Ovary (tissue), 9 donors: ENCODE measurements around the gene TBC1D2. TPM values are rescaled to one million over a fixed set of nuclear protein-coding genes. Genes with fewer than 3 reads are reported as not detected.

ENCODE experiments used
- DNase-seq, 5 donors: peaks; one replicate each; pipeline ENCODE4 v3.0.0-alpha.2; 2019 to 2020
- H3K27ac ChIP-seq, 2 donors: fragments of 200-600 bp; one replicate each; pipeline versions ENCODE4 v1.5.1 to v1.8.0; 2019 to 2022
- H3K27me3 ChIP-seq: fragments of 200-600 bp; one replicate; pipeline ENCODE4 v1.8.0; 2022
- H3K36me3 ChIP-seq: fragments of 200-600 bp; sonication (generic); one replicate; pipeline ENCODE4 v1.5.1; 2019
- H3K4me1 ChIP-seq: one replicate; pipeline ENCODE4 v1.8.1; 2013; ENCODE audit warnings: mild to moderate bottlenecking, moderate library complexity; ENCODE audit not compliant: insufficient read depth
- H3K4me3 ChIP-seq: fragments of 200-600 bp; sonication (generic); one replicate; pipeline ENCODE4 v1.5.1; 2017
- H3K9me3 ChIP-seq, 2 donors: fragments of 200-600 bp in 1 of 2; sonication (generic) in 1 of 2; one replicate each; pipeline versions ENCODE4 v1.5.1 to v1.8.1; 2013 to 2019; ENCODE audit warnings: mild to moderate bottlenecking in 1 of 2, moderate library complexity in 1 of 2
- CTCF ChIP-seq, 3 donors: fragments of 450-650 bp in 2 of 3; fragments of 200-600 bp in 1 of 3; IDR thresholded peaks; one replicate each; pipeline versions ENCODE4 v1.5.1 to v1.8.0; 2016 to 2022; ENCODE audit warnings: antibody characterized with exemption in 3 of 3, mild to moderate bottlenecking in 1 of 3
- EP300 ChIP-seq: sonication (generic); formaldehyde crosslinking; IDR thresholded peaks from one replicate; pipeline ENCODE4 v1.6.1; 2017; ENCODE audit warnings: antibody characterized with exemption
- POLR2A ChIP-seq: fragments of 450-650 bp; IDR thresholded peaks from one replicate; pipeline ENCODE4 v1.6.1; 2017; ENCODE audit warnings: antibody characterized with exemption, mild to moderate bottlenecking, moderate library complexity
- WGBS, 3 donors: extraction: QIAGEN DNeasy Blood & Tissue Kit in 1 of 3; methylation state at CpG; one replicate each; pipeline versions ENCODE4 v1.1.5 to v1.1.7; 2013 to 2017; 5-methylcytosine and 5-hydroxymethylcytosine counted together
- intact Hi-C, 4 donors: fragments of 100-400 bp; cut with DNase I; formaldehyde crosslinking; loops; one replicate each; pipeline versions ENCODE4 v1.11.0 to v1.15.1; 2022 to 2023
- polyA plus RNA-seq, 2 donors: library from polyadenylated mRNA; stranded (reverse); fragments of 200-250 nt in 1 of 2; fragments of 350-450 nt in 1 of 2; fragmentation: Illumina TruSeq in 1 of 2; extraction: RNeasy Lipid Tissue Mini Kit (QIAGEN cat#74804) in 1 of 2; gene quantifications; one replicate each; pipeline ENCODE4 v1.2.3, GENCODE V29; 2013 to 2014
- total RNA-seq, 7 donors: library from RNA; depleted of rRNA in 2 of 7; stranded (reverse); fragments of >200 nt in 2 of 7; fragmentation: NEBNext Ultra II Directional in 3 of 7; extraction: Animal tissue kit (Norgen Biotek cat#: 25700) in 3 of 7; gene quantifications; one replicate each; pipeline versions ENCODE4 v1.1.0 to v1.2.4, GENCODE V29; 2016 to 2023
- donor health status: DM: no; HTN: no; CAD: no; lungs with moderate emphysema.
- donor health status: DM: no; HTN: no; CAD: no.
- donor health status: Bipolar disorder and iron deficiency.
- donor health status: DM: yes; HTN: yes; CAD: no.
- donor health status: DM: no; HTN: no; CAD: no.
- donor health status: DM: yes; HTN: yes; CAD: no.

TBC1D2 gene
- total and polyA plus RNA-seq, 9 donors = 1.7 to 11.3 (median 4.4) TPM

GRCh38 chr9:98281281-98281680 is 25.8 kb upstream of the TBC1D2 start:
- H3K4me3 ChIP-seq = no peak overlapping the region
- DNase-seq = no peak
- no peak overlapping the region for H3K27ac ChIP-seq
- no peaks in the 10 kb centered on the region for H3K4me1 ChIP-seq
- TF ChIP-seq EP300 (no peak), CTCF (IDR thresholded peaks at IDR 0.05) (no peak), POLR2A (no peak)
- no peaks in the 10 kb centered on the region for H3K9me3 ChIP-seq
- H3K36me3 ChIP-seq = no peaks in the 10 kb centered on the region
- no peaks in the 10 kb centered on the region for H3K27me3 ChIP-seq
- 78 to 91% (median 78%) methylated on average over 1 of the region's 1 CpG for WGBS, 3 donors
- intact Hi-C loops = no loop called here

GRCh38 chr9:98280574-98280973 is 25.1 kb upstream of the TBC1D2 start:
- TF ChIP-seq CTCF (IDR thresholded peaks at IDR 0.05) (no peak), POLR2A (no peak), EP300 (no peak)
- WGBS, 3 donors = 52 to 59% (median 54%) methylated on average over 6 of the region's 6 CpGs
- Histone ChIP-seq H3K9me3 (no peaks in the 10 kb centered on the region), H3K27ac (no peak overlapping the region), H3K4me1 (no peaks in the 10 kb centered on the region), H3K36me3 (no peaks in the 10 kb centered on the region), H3K4me3 (no peak overlapping the region), H3K27me3 (no peaks in the 10 kb centered on the region)
- DNase-seq = no peak
- intact Hi-C loops = no loop called here

- Histone ChIP-seq H3K9me3 (no peaks in the 10 kb centered on the region), H3K4me3 (no peak overlapping the region), H3K27me3 (no peaks in the 10 kb centered on the region), H3K4me1 (no peaks in the 10 kb centered on the region), H3K36me3 (no peaks in the 10 kb centered on the region), H3K27ac (no peak overlapping the region)
- intact Hi-C loops = no loop called here
- TF ChIP-seq POLR2A (no peak), CTCF (IDR thresholded peaks at IDR 0.05) (no peak), EP300 (no peak)
- WGBS, 3 donors = 70 to 75% (median 74%) methylated on average over 2 of the region's 2 CpGs
- no peak for DNase-seq
These were observed 24.7 kb upstream of the TBC1D2 start for GRCh38 chr9:98280162-98280561.

GRCh38 chr9:98276907-98277469 is 21.5 kb upstream of the TBC1D2 start:
- Histone ChIP-seq H3K4me1 (no peaks in the 10 kb centered on the region), H3K27me3 (no peaks in the 10 kb centered on the region), H3K36me3 (no peaks in the 10 kb centered on the region), H3K4me3 (no peak overlapping the region), H3K27ac (no peak overlapping the region), H3K9me3 (no peaks in the 10 kb centered on the region)
- no peak for DNase-seq
- intact Hi-C loops = no loop called here
- WGBS, 3 donors = 45 to 52% (median 45%) methylated on average over 10 of the region's 10 CpGs
- no peak for TF ChIP-seq CTCF (IDR thresholded peaks at IDR 0.05)
- TF ChIP-seq POLR2A = no peak
- TF ChIP-seq EP300 = no peak
